Spleen (tissue), 11 donors: ENCODE results near the gene SLC25A51. TPM values are rescaled to one million over a fixed set of nuclear protein-coding genes. Genes with fewer than 3 reads are reported as not detected.

Experiments used
- DNase-seq: peaks from one replicate; pipeline ENCODE4 v3.0.0-alpha.2; 2020
- H3K27ac ChIP-seq, 8 donors: fragments of 200-600 bp; sonication (generic) in 7 of 8; 1 replicate in 4 of 8; 2 replicates in 4 of 8; pipeline versions ENCODE4 v1.5.0 to v1.8.0; 2016 to 2021; ENCODE audit warnings: inconsistent platforms in 4 of 8, mild to moderate bottlenecking in 4 of 8, moderate library complexity in 1 of 8
- H3K27me3 ChIP-seq, 7 donors: fragments of 200-600 bp; sonication (generic) in 6 of 7; replicated peaks in 1 of 7; 1 replicate in 4 of 7; 2 replicates in 3 of 7; pipeline versions ENCODE4 v1.5.0 to v1.8.0; 2016 to 2021; ENCODE audit warnings: inconsistent platforms in 3 of 7, mild to moderate bottlenecking in 1 of 7
- H3K36me3 ChIP-seq, 6 donors: fragments of 200-600 bp; sonication (generic) in 5 of 6; 1 replicate in 4 of 6; 2 replicates in 2 of 6; pipeline versions ENCODE4 v1.5.0 to v1.8.0; 2016 to 2021; ENCODE audit warnings: inconsistent platforms in 2 of 6
- H3K4me1 ChIP-seq, 6 donors: fragments of 200-600 bp; sonication (generic) in 5 of 6; 1 replicate in 3 of 6; 2 replicates in 3 of 6; pipeline versions ENCODE4 v1.5.0 to v1.8.0; 2016 to 2021; ENCODE audit warnings: inconsistent platforms in 3 of 6
- H3K4me3 ChIP-seq, 8 donors: fragments of 200-600 bp; sonication (generic) in 7 of 8; 1 replicate in 4 of 8; 2 replicates in 4 of 8; pipeline versions ENCODE4 v1.5.0 to v1.8.0; 2016 to 2021; ENCODE audit warnings: inconsistent platforms in 4 of 8, mild to moderate bottlenecking in 4 of 8, moderate library complexity in 2 of 8
- H3K9me3 ChIP-seq, 8 donors: fragments of 200-600 bp; sonication (generic) in 7 of 8; 1 replicate in 4 of 8; 2 replicates in 4 of 8; pipeline versions ENCODE4 v1.5.0 to v1.8.0; 2016 to 2021; ENCODE audit warnings: inconsistent platforms in 4 of 8
- POLR2A ChIP-seq, 3 donors: fragments of 450-650 bp; IDR thresholded peaks; one replicate each; pipeline ENCODE4 v1.5.1; 2017; ENCODE audit warnings: antibody characterized with exemption in 3 of 3, mild to moderate bottlenecking in 1 of 3
- POLR2AphosphoS5 ChIP-seq, 3 donors: sonication (generic); formaldehyde crosslinking; IDR thresholded peaks; one replicate each; pipeline ENCODE4 v1.5.1; 2017; ENCODE audit warnings: antibody characterized with exemption in 3 of 3
- WGBS, 5 donors: extraction: QIAGEN DNeasy Blood & Tissue Kit in 3 of 5; methylation state at CpG; one replicate each; pipeline versions ENCODE4 v1.1.5 to v1.1.7; 2013 to 2018; 5-methylcytosine and 5-hydroxymethylcytosine counted together
- intact Hi-C: fragments of 100-400 bp; cut with DNase I; formaldehyde crosslinking; loops from one replicate; pipeline ENCODE4 v1.15.0; 2023; ENCODE audit warnings: low total_unique reads
- polyA plus RNA-seq, 3 donors: library from polyadenylated mRNA; stranded (reverse); fragments of 200-250 nt; gene quantifications; one replicate each; pipeline ENCODE4 v1.2.1, GENCODE V29; 2013
- total RNA-seq, 7 donors: library from RNA; depleted of rRNA in 3 of 7; stranded (reverse); fragments of >200 nt in 3 of 7; fragmentation: NEBNext Ultra II Directional in 4 of 7; extraction: Animal tissue kit (Norgen Biotek cat#: 25700) in 4 of 7; gene quantifications; one replicate each; pipeline versions ENCODE4 v1.1.0 to v1.2.1, GENCODE V29; 2016 to 2021
- TF ChIP-seq, protein P1 (sequence below), 11 experiments: fragments of 200-600 bp in 7 of 11; fragments of 450-650 bp in 4 of 11; sonication (generic) in 4 of 11; IDR thresholded peaks in 8 of 11; conservative IDR thresholded peaks in 3 of 11; 1 replicate in 7 of 11; 2 replicates in 4 of 11; pipeline versions ENCODE4 v1.4.0 to v1.8.0; 2016 to 2021; ENCODE audit warnings: antibody characterized with exemption in 11 of 11, inconsistent platforms in 4 of 11, mild to moderate bottlenecking in 1 of 11
- donor health status: healthy with polysubstance abuse.
- donor health status: DM: no; HTN: no; CAD: no; lungs with moderate emphysema.
- donor health status: DM: no; HTN: no; CAD: no.
- donor health status: Bipolar disorder and iron deficiency.
- donor health status: healthy.
- donor health status: DM: no; HTN: no; CAD: no.
- donor health status: DM: yes; HTN: yes; CAD: no.

Gene SLC25A51
- total and polyA plus RNA-seq, 10 donors = 3.7 to 36.9 (median 25.4) TPM

GRCh38 chr9:37908283-37908682 lies 4.4 kb upstream of the SLC25A51 start:
- 54 to 88% (median 80%) methylated on average over 4 of the region's 4 CpGs for whole genome bisulfite sequencing, 5 donors
- H3K27ac ChIP-seq = peak overlapping the region in 4 of 8 donors; percentile 72 to 90 (median 82)
- H3K36me3 ChIP-seq = no peaks in the 10 kb centered on the region
- peaks cover 0 to 49% (median 16%) of the 10 kb centered on the region in 6 donors for H3K4me1 ChIP-seq
- H3K9me3 ChIP-seq = no peaks in the 10 kb centered on the region
- peak; percentile 24 for DNase-seq
- TF ChIP-seq, protein P1, sequence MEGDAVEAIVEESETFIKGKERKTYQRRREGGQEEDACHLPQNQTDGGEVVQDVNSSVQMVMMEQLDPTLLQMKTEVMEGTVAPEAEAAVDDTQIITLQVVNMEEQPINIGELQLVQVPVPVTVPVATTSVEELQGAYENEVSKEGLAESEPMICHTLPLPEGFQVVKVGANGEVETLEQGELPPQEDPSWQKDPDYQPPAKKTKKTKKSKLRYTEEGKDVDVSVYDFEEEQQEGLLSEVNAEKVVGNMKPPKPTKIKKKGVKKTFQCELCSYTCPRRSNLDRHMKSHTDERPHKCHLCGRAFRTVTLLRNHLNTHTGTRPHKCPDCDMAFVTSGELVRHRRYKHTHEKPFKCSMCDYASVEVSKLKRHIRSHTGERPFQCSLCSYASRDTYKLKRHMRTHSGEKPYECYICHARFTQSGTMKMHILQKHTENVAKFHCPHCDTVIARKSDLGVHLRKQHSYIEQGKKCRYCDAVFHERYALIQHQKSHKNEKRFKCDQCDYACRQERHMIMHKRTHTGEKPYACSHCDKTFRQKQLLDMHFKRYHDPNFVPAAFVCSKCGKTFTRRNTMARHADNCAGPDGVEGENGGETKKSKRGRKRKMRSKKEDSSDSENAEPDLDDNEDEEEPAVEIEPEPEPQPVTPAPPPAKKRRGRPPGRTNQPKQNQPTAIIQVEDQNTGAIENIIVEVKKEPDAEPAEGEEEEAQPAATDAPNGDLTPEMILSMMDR (IDR thresholded peaks at IDR 0.05 in 8 of 11, conservative IDR thresholded peaks at IDR 0.05 in 3 of 11) = no peak
- TF ChIP-seq POLR2A (IDR thresholded peaks at IDR 0.05) = no peak
- TF ChIP-seq POLR2AphosphoS5 (IDR thresholded peaks at IDR 0.05) = no peak
- H3K27me3 ChIP-seq = no peaks in the 10 kb centered on the region
- peak overlapping the region in 1 of 8 donors; percentile 53 for H3K4me3 ChIP-seq
- intact Hi-C loops = no loop called here

DNA sequence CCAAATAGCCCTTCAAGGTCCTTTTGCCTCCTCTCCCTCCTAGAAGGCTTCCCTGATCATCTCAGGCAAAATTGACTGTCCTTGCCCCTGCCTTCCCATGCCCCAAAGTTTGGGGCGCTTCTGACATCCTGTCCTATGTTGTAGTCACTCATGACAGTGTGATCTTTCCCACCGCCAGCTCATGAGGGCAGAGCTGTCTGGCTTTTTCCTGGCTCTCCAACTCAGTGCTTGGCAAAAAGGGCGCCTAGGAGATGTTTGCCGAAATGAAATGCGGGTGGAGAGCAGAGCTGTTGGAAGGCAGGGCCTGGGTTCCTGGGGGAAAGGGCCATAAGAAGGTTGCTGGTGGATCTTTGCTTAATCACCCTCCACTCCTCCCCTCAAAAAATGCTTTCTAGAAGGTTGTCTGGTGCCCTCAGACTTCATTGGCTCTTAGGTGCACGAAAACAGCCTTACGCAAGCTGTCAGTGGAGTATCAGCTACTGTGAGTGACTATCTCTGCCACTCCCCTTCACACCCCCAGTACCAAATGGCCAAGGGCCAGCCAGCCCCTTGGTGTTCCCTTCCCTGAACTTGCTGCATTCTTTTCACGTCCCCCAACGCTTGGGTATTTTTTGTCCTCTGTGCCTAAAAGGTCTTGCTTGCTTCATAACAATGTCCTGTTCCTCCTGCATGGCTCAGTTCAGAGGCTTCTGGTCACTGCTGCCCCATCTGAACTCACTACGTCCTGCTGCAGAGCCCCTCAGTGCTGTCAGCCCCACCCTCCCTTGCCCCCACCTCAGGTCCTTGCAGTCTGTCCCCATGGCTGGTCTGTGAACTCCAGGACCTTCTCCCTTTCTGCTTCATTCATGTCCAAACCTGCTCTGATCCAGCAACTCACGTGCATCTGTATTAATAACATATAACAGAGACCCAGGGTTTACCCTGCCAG lies 2.6 kb upstream of the SLC25A51 start:
- peak; percentile 49 for DNase-seq

DNA sequence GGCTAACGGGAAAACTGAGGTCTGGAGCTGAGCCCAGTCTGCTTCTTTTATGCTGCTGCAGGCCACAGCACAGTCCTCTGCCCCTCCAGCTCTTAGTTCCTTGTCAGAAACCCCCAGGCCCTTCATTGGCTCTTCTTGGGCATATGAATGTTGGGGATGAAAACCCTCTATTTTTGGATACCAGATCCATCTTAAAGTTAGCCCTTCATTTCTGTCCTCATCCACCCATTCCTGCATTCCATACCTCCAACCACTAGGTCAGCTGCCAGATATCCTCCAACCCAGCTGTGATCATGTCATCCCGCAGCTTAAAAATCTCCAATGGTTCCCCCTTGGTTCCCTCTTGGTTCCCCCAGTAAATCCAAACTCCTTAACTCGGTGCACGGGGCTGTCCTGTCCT lies 1.8 kb upstream of the SLC25A51 start:
- WGBS, 5 donors = 92 to 97% (median 94%) methylated on average over 4 of the region's 4 CpGs
- TF ChIP-seq, protein P1 (IDR thresholded peaks at IDR 0.05 in 8 of 11, conservative IDR thresholded peaks at IDR 0.05 in 3 of 11) = no peak
- TF ChIP-seq POLR2AphosphoS5 (IDR thresholded peaks at IDR 0.05) (no peak), POLR2A (IDR thresholded peaks at IDR 0.05) (no peak)
- peak; percentile 24 for DNase-seq
- Histone ChIP-seq H3K4me1 (peaks cover 10 to 56% (median 27%) of the 10 kb centered on the region in 6 donors), H3K27me3 (no peaks in the 10 kb centered on the region), H3K36me3 (no peaks in the 10 kb centered on the region), H3K4me3 (no peak overlapping the region), H3K27ac (no peak overlapping the region), H3K9me3 (no peaks in the 10 kb centered on the region)
- intact Hi-C loops = no loop called here

More for the DNA sequence above, 2.6 kb upstream of the SLC25A51 start:
- no peak overlapping the region for H3K4me3 ChIP-seq
- H3K36me3 ChIP-seq = no peaks in the 10 kb centered on the region
- 88 to 94% (median 90%) methylated on average over 11 of the region's 11 CpGs for WGBS, 5 donors
- H3K4me1 ChIP-seq = peaks cover 10 to 56% (median 28%) of the 10 kb centered on the region in 6 donors
- H3K27me3 ChIP-seq = no peaks in the 10 kb centered on the region
- no peaks in the 10 kb centered on the region for H3K9me3 ChIP-seq
- no peak for TF ChIP-seq POLR2A (IDR thresholded peaks at IDR 0.05)
- TF ChIP-seq, protein P1 (IDR thresholded peaks at IDR 0.05 in 8 of 11, conservative IDR thresholded peaks at IDR 0.05 in 3 of 11) = no peak
- no peak for TF ChIP-seq POLR2AphosphoS5 (IDR thresholded peaks at IDR 0.05)
- intact Hi-C loops = no loop called here
- no peak overlapping the region for H3K27ac ChIP-seq

- Histone ChIP-seq H3K4me1 (peaks cover 10 to 60% (median 27%) of the 10 kb centered on the region in 6 donors), H3K9me3 (no peaks in the 10 kb centered on the region), H3K27me3 (no peaks in the 10 kb centered on the region), H3K27ac (peak overlapping the region in 6 of 8 donors; percentile 70 to 98 (median 92)), H3K36me3 (peaks cover 0 to 4% (median 0%) of the 10 kb centered on the region in 6 donors), H3K4me3 (peak overlapping the region in 4 of 8 donors; percentile 85 to 99 (median 94))
- WGBS, 5 donors = 81 to 94% (median 84%) methylated on average over 9 to 10 of the region's 10 CpGs
- DNase-seq = no peak
- intact Hi-C loops = no loop called here
- TF ChIP-seq POLR2AphosphoS5 (IDR thresholded peaks at IDR 0.05) (no peak), POLR2A (IDR thresholded peaks at IDR 0.05) (no peak)
- TF ChIP-seq, protein P1 (IDR thresholded peaks at IDR 0.05 in 8 of 11, conservative IDR thresholded peaks at IDR 0.05 in 3 of 11) = no peak
Observed at GRCh38 chr9:37905131-37905505, 1.2 kb upstream of the SLC25A51 start.
